ENCODE data around the gene DNASE1.

DNASE1 gene

GRCh38 chr16:3665508-3665907 lies 11.0 kb downstream of the DNASE1 start:
- Histone ChIP-seq H3K4me3 (ENCODE audit: low read length) (no peak overlapping the region), H3K9ac (ENCODE audit: low read length) (no peak overlapping the region), H3K4me1 (ENCODE audit: low read length) (no peaks in the 10 kb centered on the region), H3K27ac (ENCODE audit: low read length) (no peak overlapping the region), H4K20me1 (ENCODE audit: insufficient read depth, low read length) (no peaks in the 10 kb centered on the region), H3K79me2 (ENCODE audit: low read length) (no peaks in the 10 kb centered on the region), H3K4me2 (ENCODE audit: low read length) (no peak overlapping the region), H3K9me3 (ENCODE audit: insufficient read depth, low read length) (no peaks in the 10 kb centered on the region), H3K27me3 (ENCODE audit: low read depth, low read length) (no peaks in the 10 kb centered on the region), H3K36me3 (replicated peaks; ENCODE audit: low read depth, low read length) (peaks cover 36% of the 10 kb centered on the region), H2AFZ (ENCODE audit: low read depth, low read length) (no peak overlapping the region)
- TF ChIP-seq, protein P1, sequence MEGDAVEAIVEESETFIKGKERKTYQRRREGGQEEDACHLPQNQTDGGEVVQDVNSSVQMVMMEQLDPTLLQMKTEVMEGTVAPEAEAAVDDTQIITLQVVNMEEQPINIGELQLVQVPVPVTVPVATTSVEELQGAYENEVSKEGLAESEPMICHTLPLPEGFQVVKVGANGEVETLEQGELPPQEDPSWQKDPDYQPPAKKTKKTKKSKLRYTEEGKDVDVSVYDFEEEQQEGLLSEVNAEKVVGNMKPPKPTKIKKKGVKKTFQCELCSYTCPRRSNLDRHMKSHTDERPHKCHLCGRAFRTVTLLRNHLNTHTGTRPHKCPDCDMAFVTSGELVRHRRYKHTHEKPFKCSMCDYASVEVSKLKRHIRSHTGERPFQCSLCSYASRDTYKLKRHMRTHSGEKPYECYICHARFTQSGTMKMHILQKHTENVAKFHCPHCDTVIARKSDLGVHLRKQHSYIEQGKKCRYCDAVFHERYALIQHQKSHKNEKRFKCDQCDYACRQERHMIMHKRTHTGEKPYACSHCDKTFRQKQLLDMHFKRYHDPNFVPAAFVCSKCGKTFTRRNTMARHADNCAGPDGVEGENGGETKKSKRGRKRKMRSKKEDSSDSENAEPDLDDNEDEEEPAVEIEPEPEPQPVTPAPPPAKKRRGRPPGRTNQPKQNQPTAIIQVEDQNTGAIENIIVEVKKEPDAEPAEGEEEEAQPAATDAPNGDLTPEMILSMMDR (IDR thresholded peaks at IDR 0.05; ENCODE audit: low read depth, low read length), result no peak
- no peak for TF ChIP-seq EZH2phosphoT487 (IDR thresholded peaks at IDR 0.05; ENCODE audit: low read depth)

DNA sequence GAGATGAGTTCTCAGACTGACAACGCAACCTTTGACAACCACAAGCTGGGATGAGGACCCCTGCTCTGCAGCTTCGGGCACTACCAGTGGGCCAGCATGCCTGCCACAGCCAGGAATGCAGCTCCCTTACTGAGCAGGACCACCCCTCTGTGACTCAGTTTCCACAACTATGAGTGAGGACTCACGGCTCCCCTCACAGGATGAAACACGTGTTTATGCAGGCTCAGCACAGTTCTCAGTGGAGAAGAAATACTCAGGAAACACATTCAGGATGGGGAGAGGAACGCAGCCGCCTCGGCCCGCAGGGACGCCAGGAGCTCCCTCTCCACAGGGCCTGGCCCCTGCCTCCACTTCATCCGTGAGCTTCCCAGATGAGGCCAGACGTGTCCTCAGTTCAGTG lies 14.1 kb downstream of the DNASE1 start:
- Histone ChIP-seq H3K4me1 (ENCODE audit: low read length) (no peaks in the 10 kb centered on the region), H2AFZ (ENCODE audit: low read depth, low read length) (no peak overlapping the region), H4K20me1 (ENCODE audit: insufficient read depth, low read length) (no peaks in the 10 kb centered on the region), H3K9me3 (ENCODE audit: insufficient read depth, low read length) (no peaks in the 10 kb centered on the region), H3K27me3 (ENCODE audit: low read depth, low read length) (no peaks in the 10 kb centered on the region), H3K79me2 (ENCODE audit: low read length) (no peaks in the 10 kb centered on the region), H3K9ac (ENCODE audit: low read length) (no peak overlapping the region), H3K4me2 (ENCODE audit: low read length) (no peak overlapping the region), H3K36me3 (replicated peaks; ENCODE audit: low read depth, low read length) (peaks cover 34% of the 10 kb centered on the region), H3K4me3 (ENCODE audit: low read length) (no peak overlapping the region), H3K27ac (ENCODE audit: low read length) (no peak overlapping the region)
- TF ChIP-seq, protein P1 (IDR thresholded peaks at IDR 0.05; ENCODE audit: low read depth, low read length), result no peak
- TF ChIP-seq EZH2phosphoT487 (IDR thresholded peaks at IDR 0.05; ENCODE audit: low read depth), result no peak

DNA sequence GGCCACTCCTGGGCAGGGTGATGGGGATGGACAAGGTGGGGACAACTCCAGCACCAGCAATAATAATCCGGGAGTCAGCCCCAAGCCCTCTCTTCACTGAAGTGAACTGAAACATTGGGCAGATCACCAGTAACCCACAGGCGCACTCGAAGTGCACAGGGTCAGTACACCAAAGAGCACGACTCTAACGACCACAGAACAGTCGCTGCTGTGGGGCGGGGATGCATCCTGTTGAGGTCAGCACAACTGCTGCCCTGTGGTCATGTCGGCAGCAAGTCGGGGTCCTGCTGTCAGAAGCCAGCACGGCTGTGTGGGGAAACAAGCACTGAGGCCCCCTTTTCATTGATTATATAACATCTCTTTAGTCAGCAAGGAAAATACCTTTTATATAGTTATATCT lies 14.6 kb downstream of the DNASE1 start:
- Histone ChIP-seq H3K36me3 (replicated peaks; ENCODE audit: low read depth, low read length) (peaks cover 35% of the 10 kb centered on the region), H3K9me3 (ENCODE audit: insufficient read depth, low read length) (no peaks in the 10 kb centered on the region), H4K20me1 (ENCODE audit: insufficient read depth, low read length) (no peaks in the 10 kb centered on the region), H3K79me2 (ENCODE audit: low read length) (no peaks in the 10 kb centered on the region), H2AFZ (ENCODE audit: low read depth, low read length) (no peak overlapping the region), H3K27ac (ENCODE audit: low read length) (no peak overlapping the region), H3K4me3 (ENCODE audit: low read length) (no peak overlapping the region), H3K4me2 (ENCODE audit: low read length) (no peak overlapping the region), H3K4me1 (ENCODE audit: low read length) (no peaks in the 10 kb centered on the region), H3K27me3 (ENCODE audit: low read depth, low read length) (no peaks in the 10 kb centered on the region), H3K9ac (ENCODE audit: low read length) (no peak overlapping the region)
- TF ChIP-seq EZH2phosphoT487 (IDR thresholded peaks at IDR 0.05; ENCODE audit: low read depth), result no peak
- TF ChIP-seq, protein P1 (IDR thresholded peaks at IDR 0.05; ENCODE audit: low read depth, low read length), result no peak

DNA sequence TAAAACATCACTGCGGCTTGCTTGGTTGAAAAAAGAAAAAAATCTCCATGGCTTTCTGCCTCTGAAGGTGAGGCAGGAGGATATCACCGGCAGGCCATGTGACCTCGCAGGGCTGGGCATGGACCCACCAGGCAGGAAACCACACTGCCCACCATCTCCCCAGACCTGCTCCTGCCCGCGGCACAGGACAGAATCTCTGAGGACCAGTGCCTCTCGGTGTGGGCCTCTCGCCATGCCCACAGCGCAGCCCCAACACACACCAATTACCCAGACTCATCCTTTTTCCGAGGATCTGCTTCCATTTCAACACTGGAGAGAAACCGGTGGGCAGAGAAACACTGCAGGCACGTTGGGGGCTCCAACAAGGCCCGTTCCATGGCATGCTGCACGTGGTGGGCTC lies 16.2 kb downstream of the DNASE1 start:
- no peak overlapping the region for H3K27ac ChIP-seq (ENCODE audit: low read length)
- H3K4me1 ChIP-seq (ENCODE audit: low read length), result no peaks in the 10 kb centered on the region
- H3K4me3 ChIP-seq (ENCODE audit: low read length), result no peak overlapping the region
- H3K9ac ChIP-seq (ENCODE audit: low read length), result no peak overlapping the region
- no peak overlapping the region for H3K4me2 ChIP-seq (ENCODE audit: low read length)
- no peaks in the 10 kb centered on the region for H3K9me3 ChIP-seq (ENCODE audit: insufficient read depth, low read length)
- H4K20me1 ChIP-seq (ENCODE audit: insufficient read depth, low read length), result no peaks in the 10 kb centered on the region
- no peaks in the 10 kb centered on the region for H3K79me2 ChIP-seq (ENCODE audit: low read length)
- no peak overlapping the region for H2AFZ ChIP-seq (ENCODE audit: low read depth, low read length)
- H3K27me3 ChIP-seq (ENCODE audit: low read depth, low read length), result no peaks in the 10 kb centered on the region
- no peak for TF ChIP-seq EZH2phosphoT487 (IDR thresholded peaks at IDR 0.05; ENCODE audit: low read depth)
- TF ChIP-seq, protein P1 (IDR thresholded peaks at IDR 0.05; ENCODE audit: low read depth, low read length), result no peak
- peaks cover 39% of the 10 kb centered on the region for H3K36me3 ChIP-seq (replicated peaks; ENCODE audit: low read depth, low read length)
